OCI-LY7 (cell line): ENCODE measurements around the gene ARL8B. TPM values are rescaled to one million over a fixed set of nuclear protein-coding genes. Genes with fewer than 3 reads are reported as not detected.

ENCODE experiments used
- BruUV-seq: library from RNA; stranded (reverse); fragments of 400-500 nt; replicated peaks from 2 replicates; lab custom pipeline; 2021; lab: Mats Ljungman, UMichigan
- CTCF ChIA-PET: fragments of 300-600 bp; sonication (Branson Sonifier 250); formaldehyde crosslinking; loops from one replicate; lab custom pipeline; 2022; ENCODE audit warnings: antibody characterized with exemption; ENCODE audit not compliant: unreplicated experiment; lab: Charles Lee
- POLR2A ChIA-PET: fragments of 300-600 bp; sonication (Branson Sonifier 250); formaldehyde crosslinking; loops from one replicate; lab custom pipeline; 2022; ENCODE audit warnings: antibody characterized with exemption; lab: Charles Lee
- DNase-seq: peaks from one replicate; pipeline ENCODE4 v3.0.0-alpha.2; 2015; ENCODE audit warnings: low spot score
- H2AFZ ChIP-seq: fragments of 200-600 bp; sonication (generic), shearing (Covaris generic); 2 replicates; pipeline ENCODE4 v1.6.1; 2014; ENCODE audit warnings: mild to moderate bottlenecking, antibody characterized with exemption, low read length, moderate library complexity
- H3K27ac ChIP-seq: fragments of 200-600 bp; sonication (generic); 2 replicates; pipeline ENCODE4 v1.5.1; 2014; ENCODE audit warnings: mixed run types, low read depth, mild to moderate bottlenecking, moderate library complexity, low read length, inconsistent platforms; ENCODE audit not compliant: poor library complexity, severe bottlenecking
- H3K36me3 ChIP-seq: fragments of 200-600 bp; sonication (generic); 2 replicates; pipeline ENCODE4 v1.6.1; 2014; ENCODE audit warnings: mild to moderate bottlenecking, antibody characterized with exemption, low read length, moderate library complexity, mixed read lengths; ENCODE audit not compliant: insufficient read depth
- H3K4me1 ChIP-seq: fragments of 200-600 bp; sonication (generic); 2 replicates; pipeline ENCODE4 v1.5.1; 2014; ENCODE audit warnings: mild to moderate bottlenecking, low read length; ENCODE audit not compliant: insufficient read depth, poor library complexity, severe bottlenecking
- H3K4me2 ChIP-seq: fragments of 200-600 bp; sonication (generic); 2 replicates; pipeline ENCODE4 v1.6.1; 2014; ENCODE audit warnings: mild to moderate bottlenecking, low read length
- H3K4me3 ChIP-seq: fragments of 200-600 bp; sonication (generic); 2 replicates; pipeline ENCODE4 v1.5.1; 2014; ENCODE audit warnings: mild to moderate bottlenecking, low read depth, low read length; ENCODE audit not compliant: poor library complexity, severe bottlenecking
- H3K79me2 ChIP-seq: fragments of 200-600 bp; sonication (generic); 2 replicates; pipeline ENCODE4 v1.6.1; 2016; ENCODE audit warnings: low read depth, mild to moderate bottlenecking, low read length, moderate library complexity, mixed read lengths; ENCODE audit not compliant: insufficient read depth
- H3K9me2 ChIP-seq: fragments of 200-600 bp; sonication (generic); 2 replicates; pipeline ENCODE4 v1.6.1; 2016; ENCODE audit warnings: mild to moderate bottlenecking, low read length, mixed read lengths; ENCODE audit not compliant: insufficient read depth
- H3K9me3 ChIP-seq: fragments of 200-600 bp; sonication (generic); 2 replicates; pipeline ENCODE4 v1.6.1; 2014; ENCODE audit warnings: mild to moderate bottlenecking, mixed run types, low read length, mixed read lengths
- H4K20me1 ChIP-seq: fragments of 200-600 bp; sonication (generic); 2 replicates; pipeline ENCODE4 v1.6.1; 2014; ENCODE audit warnings: mild to moderate bottlenecking, antibody characterized with exemption, low read length, moderate library complexity, mixed read lengths; ENCODE audit not compliant: insufficient read depth
- EZH2phosphoT487 ChIP-seq: fragments of 200-600 bp; sonication (generic); IDR thresholded peaks from 2 replicates; pipeline ENCODE4 v1.6.1; 2018; ENCODE audit warnings: low read depth, borderline replicate concordance, mild to moderate bottlenecking, mixed run types, antibody characterized with exemption, low read length, moderate library complexity, mixed read lengths
- intact Hi-C: fragments of 100-400 bp; cut with micrococcal nuclease; formaldehyde crosslinking; loops from one replicate; pipeline ENCODE4 v1.10.0; 2022; ENCODE audit not compliant: unreplicated experiment
- small RNA-seq: library from RNA; depleted of rRNA; stranded (forward); fragments of <200 nt; gene quantifications from one replicate; pipeline ENCODE3, GENCODE V24; 2014
- total RNA-seq, 2 experiments: library from RNA; depleted of rRNA in 1 of 2; stranded (reverse); fragments of >200 nt in 1 of 2; shearing (Covaris generic) in 1 of 2; gene quantifications; 2 replicates each; pipeline ENCODE4 v1.2.3, GENCODE V29; 2014 to 2022
- TF ChIP-seq, protein P1 (sequence below): fragments of 200-600 bp; sonication (generic); conservative IDR thresholded peaks from 2 replicates; pipeline ENCODE4 v1.5.1; 2014; ENCODE audit warnings: mild to moderate bottlenecking, antibody characterized with exemption, low read length, moderate library complexity, mixed read lengths

The ARL8B gene
- total RNA-seq, 2 experiments from 2014 or later: 27.1 to 60.4 TPM

DNA sequence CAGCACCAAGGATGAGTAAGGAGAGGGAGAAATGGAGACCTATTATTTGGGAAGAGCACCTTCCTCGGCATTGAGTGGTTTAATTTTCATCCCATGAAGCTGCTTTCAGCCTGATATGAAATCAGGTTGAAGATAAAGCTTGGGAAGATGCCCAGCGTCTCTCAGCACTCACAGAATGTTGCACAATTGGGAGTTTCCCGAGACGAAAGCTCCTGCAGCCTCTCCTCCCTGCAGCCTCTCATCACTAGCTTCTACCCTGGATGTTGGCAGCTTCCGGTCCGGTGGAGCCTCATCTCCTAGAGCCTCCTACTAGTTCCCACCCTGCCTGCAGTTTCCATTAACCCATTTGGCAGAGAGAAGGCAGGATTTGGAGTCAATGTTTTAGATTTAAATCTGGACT lies 105.7 kb downstream of the ARL8B start:
- intact Hi-C loops: loop anchor here (5.0 kb wide), 1 partner anchor 199 kb away; no protein-coding TSS in a partner anchor
- BruUV-seq: no TSS peak
- Histone ChIP-seq H3K4me3 (no peak overlapping the region), H4K20me1 (no peaks in the 10 kb centered on the region), H3K79me2 (no peaks in the 10 kb centered on the region), H3K9me3 (no peaks in the 10 kb centered on the region), H3K36me3 (peaks cover 3% of the 10 kb centered on the region), H3K4me1 (peaks cover 9% of the 10 kb centered on the region), H3K27ac (no peak overlapping the region), H3K4me2 (no peak overlapping the region), H3K9me2 (no peaks in the 10 kb centered on the region), H2AFZ (no peak overlapping the region)
- CTCF ChIA-PET: no interaction called here
- POLR2A ChIA-PET: interaction anchor here (0.6 kb wide), 1 partner anchor 1056 kb away, joined by 3 read pairs; no protein-coding TSS in a partner anchor
- no peak for DNase-seq
- TF ChIP-seq, protein P1, sequence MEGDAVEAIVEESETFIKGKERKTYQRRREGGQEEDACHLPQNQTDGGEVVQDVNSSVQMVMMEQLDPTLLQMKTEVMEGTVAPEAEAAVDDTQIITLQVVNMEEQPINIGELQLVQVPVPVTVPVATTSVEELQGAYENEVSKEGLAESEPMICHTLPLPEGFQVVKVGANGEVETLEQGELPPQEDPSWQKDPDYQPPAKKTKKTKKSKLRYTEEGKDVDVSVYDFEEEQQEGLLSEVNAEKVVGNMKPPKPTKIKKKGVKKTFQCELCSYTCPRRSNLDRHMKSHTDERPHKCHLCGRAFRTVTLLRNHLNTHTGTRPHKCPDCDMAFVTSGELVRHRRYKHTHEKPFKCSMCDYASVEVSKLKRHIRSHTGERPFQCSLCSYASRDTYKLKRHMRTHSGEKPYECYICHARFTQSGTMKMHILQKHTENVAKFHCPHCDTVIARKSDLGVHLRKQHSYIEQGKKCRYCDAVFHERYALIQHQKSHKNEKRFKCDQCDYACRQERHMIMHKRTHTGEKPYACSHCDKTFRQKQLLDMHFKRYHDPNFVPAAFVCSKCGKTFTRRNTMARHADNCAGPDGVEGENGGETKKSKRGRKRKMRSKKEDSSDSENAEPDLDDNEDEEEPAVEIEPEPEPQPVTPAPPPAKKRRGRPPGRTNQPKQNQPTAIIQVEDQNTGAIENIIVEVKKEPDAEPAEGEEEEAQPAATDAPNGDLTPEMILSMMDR: no peak
- no peak for TF ChIP-seq EZH2phosphoT487

DNA sequence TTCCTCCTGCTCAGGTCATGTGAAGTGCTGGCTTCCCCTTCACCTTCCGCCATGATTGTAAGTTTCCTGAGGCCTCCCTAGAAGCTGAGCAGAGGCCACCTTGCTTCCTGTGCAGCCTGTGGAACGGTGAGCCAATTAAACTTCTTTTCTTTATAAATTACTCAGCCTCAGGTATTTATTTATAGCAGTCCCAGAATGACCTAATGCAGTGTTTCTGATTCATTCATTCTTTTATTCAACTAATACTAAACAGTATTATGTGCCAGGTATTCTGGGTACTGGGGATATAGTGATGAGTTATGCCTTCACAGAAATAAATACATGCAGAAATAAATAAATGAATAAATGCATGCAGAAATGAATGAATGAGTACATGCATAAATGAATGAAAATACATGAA lies 107.3 kb downstream of the ARL8B start:
- Histone ChIP-seq H2AFZ (no peak overlapping the region), H3K27ac (no peak overlapping the region), H3K36me3 (no peaks in the 10 kb centered on the region), H3K4me2 (no peak overlapping the region), H3K4me1 (peaks cover 9% of the 10 kb centered on the region), H4K20me1 (no peaks in the 10 kb centered on the region), H3K4me3 (no peak overlapping the region), H3K9me2 (no peaks in the 10 kb centered on the region), H3K79me2 (no peaks in the 10 kb centered on the region), H3K9me3 (no peaks in the 10 kb centered on the region)
- intact Hi-C loops: loop anchor here (5.0 kb wide), 1 partner anchor 198 kb away; no protein-coding TSS in a partner anchor
- CTCF ChIA-PET: no interaction called here
- no peak for DNase-seq
- POLR2A ChIA-PET: interaction anchor here (0.7 kb wide), 1 partner anchor 106 kb away, joined by 4 read pairs; no protein-coding TSS in a partner anchor
- no peak for TF ChIP-seq EZH2phosphoT487
- TF ChIP-seq, protein P1: no peak
- BruUV-seq: no TSS peak

Small RNAs within 50 kb of the gene (small RNA-seq; reads per million reads assigned to genes)
- gene AC090955.1 (not detected), gene RF00019 (not detected)

Other genes starting within 250 kb of the ARL8B start
- gene BHLHE40, start 142.9 kb upstream of the ARL8B start, total RNA-seq (2014; rRNA removed; shearing (Covaris generic)): 0.05 and 0.35 TPM in 2 replicates
- gene BHLHE40, start 142.9 kb upstream of the ARL8B start, total RNA-seq (2022): 0.11 TPM in 1 of 2 replicates, not detected in the other
- gene EDEM1, start 65.4 kb downstream of the ARL8B start, total RNA-seq (2014; rRNA removed; shearing (Covaris generic)): 125 and 186 TPM in 2 replicates
- gene EDEM1, start 65.4 kb downstream of the ARL8B start, total RNA-seq (2022): 337 and 398 TPM in 2 replicates